Islet of Langerhans (tissue), 1 donor: ENCODE data around the gene CPNE2.
A peak's percentile ranks its signal among the peaks of the same experiment; 100 is the strongest.
"Not testable (repeated sequence)": the region's sequence is repeated elsewhere in the genome, so short reads cannot be mapped to it uniquely, and the experiment has no call there.

Source experiments
- FAIRE-seq: peaks from one replicate; lab custom pipeline; 2011; peaks lifted over from hg19 to GRCh38; lab: Jason Lieb, UNC

The CPNE2 gene

GRCh38 chr16:57169327-57169726, 76.9 kb downstream of the CPNE2 start:
- no peak for FAIRE-seq

GRCh38 chr16:57172721-57173290, 80.4 kb downstream of the CPNE2 start:
- no peak for FAIRE-seq

GRCh38 chr16:57175896-57176295, 83.5 kb downstream of the CPNE2 start:
- no peak for FAIRE-seq

GRCh38 chr16:57178196-57178595, 85.8 kb downstream of the CPNE2 start:
- no peak for FAIRE-seq

GRCh38 chr16:57178793-57179212, 86.4 kb downstream of the CPNE2 start:
- no peak for FAIRE-seq

- FAIRE-seq, result no peak
Observed at GRCh38 chr16:57179215-57179828, 86.9 kb downstream of the CPNE2 start.

- no peak for FAIRE-seq
Observed at GRCh38 chr16:57184113-57184512, 91.7 kb downstream of the CPNE2 start.

- no peak for FAIRE-seq
Observed at GRCh38 chr16:57184887-57185445, 92.6 kb downstream of the CPNE2 start.

- no peak for FAIRE-seq
Observed at GRCh38 chr16:57185446-57185944, 93.1 kb downstream of the CPNE2 start.

- FAIRE-seq, result peak; percentile 56
Observed at GRCh38 chr16:57185945-57186871, 93.8 kb downstream of the CPNE2 start, which contains the start of the genes PSME3IP1 and RSPRY1. Gene PSME3IP1 (minus strand): TSS chr16:57186039. CDS start chr16:57173854, 12,185 bp downstream. Gene RSPRY1 (plus strand): TSS chr16:57186329. CDS start chr16:57204659, 18,330 bp downstream.

- FAIRE-seq, result no peak
Observed at GRCh38 chr16:57186872-57187854, 94.8 kb downstream of the CPNE2 start.

- FAIRE-seq, result peak; percentile 68
Observed at GRCh38 chr16:57187902-57188710, 95.7 kb downstream of the CPNE2 start.

- FAIRE-seq, result no peak
Observed at GRCh38 chr16:57188711-57189002, 96.3 kb downstream of the CPNE2 start.

GRCh38 chr16:57189527-57189926, 97.1 kb downstream of the CPNE2 start:
- not testable (repeated sequence) for FAIRE-seq

GRCh38 chr16:57190136-57190535, 97.8 kb downstream of the CPNE2 start:
- no peak for FAIRE-seq

- no peak for FAIRE-seq
Observed at GRCh38 chr16:57191056-57191571, 98.7 kb downstream of the CPNE2 start.

- no peak for FAIRE-seq
Observed at GRCh38 chr16:57192146-57192545, 99.8 kb downstream of the CPNE2 start.

- no peak for FAIRE-seq
Observed at GRCh38 chr16:57192720-57193486, 100.5 kb downstream of the CPNE2 start.

GRCh38 chr16:57194512-57194911, 102.1 kb downstream of the CPNE2 start:
- FAIRE-seq, result peak; percentile 98
